DMS79 (cell line): ENCODE results near the gene SLC12A6.
A peak's percentile ranks its signal among the peaks of the same experiment; 100 is the strongest.
"Not testable (repeated sequence)": the region's sequence is repeated elsewhere in the genome, so short reads cannot be mapped to it uniquely, and the experiment has no call there.

Experiments
- DNase-seq: peaks from one replicate; lab custom pipeline; 2025; lab: John Stamatoyannopoulos, UW

SLC12A6 gene

GRCh38 chr15:34357653-34358052, 20.1 kb upstream of the SLC12A6 start:
- DNase-seq, result no peak

GRCh38 chr15:34355241-34355640, 17.7 kb upstream of the SLC12A6 start:
- no peak for DNase-seq

- DNase-seq, result no peak
These were observed 16.7 kb upstream of the SLC12A6 start for GRCh38 chr15:34354286-34354685.

- no peak for DNase-seq
These were observed 16.0 kb upstream of the SLC12A6 start for GRCh38 chr15:34353627-34354026.

- DNase-seq, result not testable (repeated sequence)
These were observed 15.4 kb upstream of the SLC12A6 start for GRCh38 chr15:34352996-34353395.

GRCh38 chr15:34349769-34350168, 12.2 kb upstream of the SLC12A6 start:
- DNase-seq, result no peak

- no peak for DNase-seq
These were observed 11.2 kb upstream of the SLC12A6 start for GRCh38 chr15:34348735-34349300.

GRCh38 chr15:34347951-34348638, 10.5 kb upstream of the SLC12A6 start:
- DNase-seq, result no peak

GRCh38 chr15:34342737-34343575, 5.4 kb upstream of the SLC12A6 start, which contains the start of the genes NOP10 and NUTM1:
Gene NOP10, minus strand, starts transcription at chr15:34343136. Its CDS starts 63 bp downstream, at chr15:34343073.
Gene NUTM1, plus strand, starts transcription at chr15:34343315. Its CDS starts 382 bp downstream, at chr15:34343697.
- peak; percentile 66 for DNase-seq

- DNase-seq, result peak; percentile 3
These were observed 4.7 kb upstream of the SLC12A6 start for GRCh38 chr15:34342213-34342736.

GRCh38 chr15:34341381-34342212, 4.0 kb upstream of the SLC12A6 start:
- DNase-seq, result no peak

- no peak for DNase-seq
These were observed 2.4 kb upstream of the SLC12A6 start for GRCh38 chr15:34339946-34340345.

- no peak for DNase-seq
These were observed 766 bp upstream of the SLC12A6 start for GRCh38 chr15:34338347-34338746.

- DNase-seq, result no peak
These were observed 507 bp downstream of the SLC12A6 start for GRCh38 chr15:34336991-34337556.

- no peak for DNase-seq
These were observed 1.2 kb downstream of the SLC12A6 start for GRCh38 chr15:34336231-34336990.

GRCh38 chr15:34335176-34336032, 2.2 kb downstream of the SLC12A6 start:
- DNase-seq, result no peak

- DNase-seq, result no peak
These were observed 2.9 kb downstream of the SLC12A6 start for GRCh38 chr15:34334672-34335071.

GRCh38 chr15:34332553-34333120, 4.9 kb downstream of the SLC12A6 start:
- DNase-seq, result no peak

- peak; percentile 19 for DNase-seq
These were observed 5.8 kb downstream of the SLC12A6 start for GRCh38 chr15:34331809-34332208.
